ENCODE data around the gene CNOT1.

CNOT1 gene

GRCh38 chr16:58518083-58518979 lies 111.3 kb downstream of the CNOT1 start:
- no peak for DNase-seq (ENCODE audit: low read depth, low spot score)

- no peak for DNase-seq (ENCODE audit: low read depth, low spot score)
Observed at GRCh38 chr16:58516768-58517107, 112.9 kb downstream of the CNOT1 start.

- DNase-seq (ENCODE audit: low read depth, low spot score): peak; percentile 22
Observed at GRCh38 chr16:58515871-58516767, 113.5 kb downstream of the CNOT1 start.

GRCh38 chr16:58515125-58515870 lies 114.3 kb downstream of the CNOT1 start, which contains the start of gene SETD6:
SETD6 (plus strand) TSS chr16:58515517; CDS start chr16:58515538, 21 bp downstream.
- DNase-seq (ENCODE audit: low read depth, low spot score): peak; percentile 56

GRCh38 chr16:58513874-58514273 lies 115.8 kb downstream of the CNOT1 start:
- DNase-seq (ENCODE audit: low read depth, low spot score): no peak

- peak; percentile 74 for DNase-seq (ENCODE audit: low read depth, low spot score)
Observed at GRCh38 chr16:58511933-58512815, 117.5 kb downstream of the CNOT1 start.

- DNase-seq (ENCODE audit: low read depth, low spot score): no peak
Observed at GRCh38 chr16:58510776-58511628, 118.6 kb downstream of the CNOT1 start.

- no peak for DNase-seq (ENCODE audit: low read depth, low spot score)
Observed at GRCh38 chr16:58510097-58510775, 119.4 kb downstream of the CNOT1 start.

GRCh38 chr16:58509256-58510096 lies 120.2 kb downstream of the CNOT1 start:
- no peak for DNase-seq (ENCODE audit: low read depth, low spot score)

GRCh38 chr16:58508671-58509251 lies 120.9 kb downstream of the CNOT1 start:
- no peak for DNase-seq (ENCODE audit: low read depth, low spot score)

GRCh38 chr16:58507963-58508670 lies 121.5 kb downstream of the CNOT1 start:
- no peak for DNase-seq (ENCODE audit: low read depth, low spot score)

GRCh38 chr16:58507195-58507962 lies 122.2 kb downstream of the CNOT1 start:
- no peak for DNase-seq (ENCODE audit: low read depth, low spot score)

GRCh38 chr16:58506241-58507194 lies 123.1 kb downstream of the CNOT1 start:
- no peak for DNase-seq (ENCODE audit: low read depth, low spot score)

GRCh38 chr16:58503863-58504688 lies 125.5 kb downstream of the CNOT1 start:
- DNase-seq (ENCODE audit: low read depth, low spot score): no peak

Data from activated naive CD8-positive, alpha-beta T cell treated with anti-CD3 and anti-CD28 coated beads, Interleukin-2, amount 50 U/mL, for 16 hours (primary cell).